Fibroblast of mammary gland (primary cell): Measurements from ENCODE around the gene LYVE1.
A peak's percentile ranks its signal among the peaks of the same experiment; 100 is the strongest.

ENCODE experiments used
- DNase-seq: peaks from one replicate; pipeline ENCODE4 v3.0.0-alpha.2; 2010; ENCODE audit warnings: low read depth
- H3K4me3 ChIP-seq: 2 replicates; pipeline ENCODE4 v1.5.1; 2011; ENCODE audit warnings: low read depth, mild to moderate bottlenecking, low read length, moderate library complexity; ENCODE audit not compliant: control insufficient read depth
- TF ChIP-seq, protein P1 (sequence below): conservative IDR thresholded peaks from 2 replicates; pipeline ENCODE4 v1.5.1; 2011; ENCODE audit warnings: low read depth, low read length, inconsistent platforms; ENCODE audit not compliant: control insufficient read depth, insufficient read depth

Gene LYVE1

DNA sequence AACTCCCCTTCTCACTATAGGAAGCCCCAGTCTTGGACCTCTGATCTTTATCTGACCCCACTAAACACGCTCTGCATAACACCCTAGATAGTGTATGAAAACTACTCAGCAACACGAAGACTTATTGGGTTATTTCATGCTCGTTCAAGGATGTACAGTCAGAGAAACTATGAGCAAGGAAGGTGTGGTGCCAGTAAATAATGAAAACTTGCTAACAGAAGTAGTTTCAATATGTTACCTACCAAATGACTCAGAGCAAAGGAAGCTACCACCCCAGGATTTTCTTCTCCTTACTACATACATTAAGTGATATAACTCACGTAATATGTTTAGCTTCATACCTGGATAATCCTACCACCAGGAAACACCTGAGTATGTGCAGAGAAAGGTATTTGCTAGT lies 25.9 kb upstream of the LYVE1 start:
- no peak for DNase-seq
- H3K4me3 ChIP-seq = no peak overlapping the region
- TF ChIP-seq, protein P1, sequence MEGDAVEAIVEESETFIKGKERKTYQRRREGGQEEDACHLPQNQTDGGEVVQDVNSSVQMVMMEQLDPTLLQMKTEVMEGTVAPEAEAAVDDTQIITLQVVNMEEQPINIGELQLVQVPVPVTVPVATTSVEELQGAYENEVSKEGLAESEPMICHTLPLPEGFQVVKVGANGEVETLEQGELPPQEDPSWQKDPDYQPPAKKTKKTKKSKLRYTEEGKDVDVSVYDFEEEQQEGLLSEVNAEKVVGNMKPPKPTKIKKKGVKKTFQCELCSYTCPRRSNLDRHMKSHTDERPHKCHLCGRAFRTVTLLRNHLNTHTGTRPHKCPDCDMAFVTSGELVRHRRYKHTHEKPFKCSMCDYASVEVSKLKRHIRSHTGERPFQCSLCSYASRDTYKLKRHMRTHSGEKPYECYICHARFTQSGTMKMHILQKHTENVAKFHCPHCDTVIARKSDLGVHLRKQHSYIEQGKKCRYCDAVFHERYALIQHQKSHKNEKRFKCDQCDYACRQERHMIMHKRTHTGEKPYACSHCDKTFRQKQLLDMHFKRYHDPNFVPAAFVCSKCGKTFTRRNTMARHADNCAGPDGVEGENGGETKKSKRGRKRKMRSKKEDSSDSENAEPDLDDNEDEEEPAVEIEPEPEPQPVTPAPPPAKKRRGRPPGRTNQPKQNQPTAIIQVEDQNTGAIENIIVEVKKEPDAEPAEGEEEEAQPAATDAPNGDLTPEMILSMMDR = no peak

DNA sequence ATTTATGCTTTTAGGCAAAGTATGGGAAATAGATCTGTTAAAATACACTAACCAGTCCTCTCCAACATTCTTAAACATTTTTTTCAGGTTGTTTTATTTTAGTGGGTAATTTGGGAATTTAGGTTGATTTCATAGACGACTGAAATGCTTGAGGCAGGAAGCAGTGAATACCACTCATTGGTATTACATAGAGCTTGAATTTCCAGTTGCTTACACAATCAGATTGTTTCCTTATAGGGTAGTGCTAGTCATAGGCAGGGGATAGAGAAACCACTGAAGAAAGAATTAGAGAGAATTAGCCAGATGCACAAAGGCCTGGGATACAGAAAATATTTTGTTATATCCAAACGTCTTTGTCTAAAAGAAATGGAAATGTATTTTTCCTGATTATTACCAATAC lies 23.9 kb upstream of the LYVE1 start:
- DNase-seq = peak; percentile 84
- no peak overlapping the region for H3K4me3 ChIP-seq
- TF ChIP-seq, protein P1 = no peak

DNA sequence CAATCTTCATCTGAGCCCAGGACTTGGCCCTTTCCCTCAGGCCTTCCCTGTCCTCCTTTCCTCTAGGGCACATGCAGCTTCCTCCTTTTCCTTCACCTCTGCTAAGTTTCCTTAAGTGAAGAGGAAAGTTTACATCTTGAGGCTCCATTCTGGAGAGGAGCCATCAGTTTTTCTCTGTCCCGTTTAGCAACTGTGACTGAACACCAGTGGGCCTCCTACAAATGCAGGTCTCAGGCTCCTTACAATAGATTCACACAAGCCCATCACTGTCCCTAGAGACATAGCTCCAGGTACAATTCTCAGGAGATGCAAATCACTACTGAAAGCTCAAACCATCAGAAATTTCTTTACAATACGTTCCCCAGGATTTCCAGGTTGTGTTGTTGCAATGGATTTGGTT lies 23.3 kb upstream of the LYVE1 start:
- TF ChIP-seq, protein P1 = no peak
- no peak overlapping the region for H3K4me3 ChIP-seq
- no peak for DNase-seq

DNA sequence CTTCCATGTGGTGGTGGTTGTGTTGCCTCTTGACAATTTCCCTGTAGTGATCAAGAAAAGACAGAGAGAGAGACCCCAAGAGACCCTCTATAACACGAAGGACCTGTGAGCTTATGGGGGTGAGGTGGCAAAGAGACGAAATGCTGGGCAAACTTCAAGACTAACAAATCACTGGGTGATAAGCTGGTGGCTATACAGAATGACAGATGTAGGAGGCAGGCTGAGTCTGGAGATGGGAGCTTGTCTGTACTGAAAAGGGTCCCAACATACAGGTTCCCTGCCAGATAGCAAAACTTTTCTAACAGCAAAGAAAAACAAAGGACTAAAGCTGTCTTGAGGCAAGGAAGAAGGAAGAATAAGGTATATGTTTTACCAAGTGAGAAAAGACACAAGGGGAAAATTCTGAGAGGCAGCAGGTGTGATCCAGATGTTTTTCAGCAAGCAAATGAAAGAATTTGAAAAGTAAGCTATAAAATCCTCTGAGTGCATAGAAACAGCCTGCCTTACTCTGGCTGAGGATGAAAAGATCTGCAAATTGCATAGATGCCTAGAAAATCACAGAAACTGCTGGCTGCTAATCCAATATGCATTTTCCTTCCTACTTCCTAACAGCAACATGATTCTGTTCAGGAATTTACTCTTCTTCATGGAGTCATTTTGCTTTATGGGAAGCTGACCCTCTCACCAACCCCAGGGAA lies 21.9 kb upstream of the LYVE1 start:
- no peak for DNase-seq
- TF ChIP-seq, protein P1 = no peak
- no peak overlapping the region for H3K4me3 ChIP-seq

DNA sequence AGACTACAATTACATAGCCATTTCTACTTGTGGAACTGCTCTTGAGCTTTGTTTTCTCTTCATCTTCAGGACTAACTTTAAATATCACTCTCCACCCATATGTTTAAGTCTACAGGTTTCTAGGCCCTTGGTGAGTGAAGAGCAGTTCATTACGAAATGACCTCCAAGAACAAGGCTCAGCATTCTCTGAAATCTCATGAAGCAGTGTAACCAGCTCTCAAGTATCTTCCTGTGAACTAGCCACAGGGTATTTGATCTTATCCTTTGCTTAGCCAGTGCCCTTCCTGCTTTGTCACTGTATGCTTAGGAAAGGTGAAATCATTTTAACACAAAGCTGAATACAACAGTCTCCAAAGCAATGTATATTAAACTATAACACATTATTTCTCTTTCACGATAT lies 20.4 kb upstream of the LYVE1 start:
- TF ChIP-seq, protein P1 = no peak
- no peak for DNase-seq

DNA sequence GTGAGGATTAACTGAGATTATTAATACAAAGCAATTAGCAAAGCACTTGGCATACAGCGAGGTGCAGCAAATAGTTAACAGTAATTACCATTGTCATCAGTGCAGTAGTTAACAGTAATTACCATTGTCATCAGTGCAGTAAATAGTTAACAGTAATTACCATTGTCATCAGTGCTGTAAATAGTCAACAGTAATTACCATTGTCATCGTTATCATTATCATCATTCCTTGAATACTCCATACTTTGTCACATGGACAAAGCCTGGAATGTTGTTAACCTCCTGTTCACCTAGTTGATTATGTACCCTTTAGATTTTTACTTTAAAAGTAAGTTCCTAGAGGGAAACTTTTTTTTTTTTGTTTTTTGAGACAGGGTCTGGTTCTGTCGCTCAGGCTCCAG lies 19.5 kb upstream of the LYVE1 start:
- H3K4me3 ChIP-seq = no peak overlapping the region
- DNase-seq = no peak
- TF ChIP-seq, protein P1 = no peak

More for the DNA sequence above, 20.4 kb upstream of the LYVE1 start:
- H3K4me3 ChIP-seq = no peak overlapping the region

DNA sequence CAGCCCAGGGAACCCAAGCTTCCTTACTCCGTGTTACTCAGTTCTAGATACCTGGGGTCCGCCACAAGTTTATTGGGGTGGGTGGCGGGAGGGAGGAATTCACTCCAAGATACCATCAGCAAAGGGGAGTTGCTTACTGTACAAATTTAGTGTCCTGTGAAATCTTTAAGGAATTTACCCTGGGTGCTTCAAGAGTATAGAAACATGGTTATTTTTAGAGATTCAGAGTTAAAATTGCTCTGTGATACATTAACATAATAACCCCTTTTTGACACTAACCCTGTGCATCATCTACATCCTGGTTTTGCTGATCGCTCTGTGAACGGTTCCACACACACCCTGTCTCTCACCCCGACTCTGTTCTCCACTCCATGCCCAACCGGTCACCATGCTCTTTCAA lies 18.9 kb upstream of the LYVE1 start:
- TF ChIP-seq, protein P1 = no peak
- H3K4me3 ChIP-seq = no peak overlapping the region
- DNase-seq = no peak
